GM20000 (cell line): ENCODE results near the gene NRP1.
"Not testable (repeated sequence)": the region's sequence is repeated elsewhere in the genome, so short reads cannot be mapped to it uniquely, and the experiment has no call there.

Source experiments
- DNase-seq: peaks from one replicate; pipeline ENCODE4 v3.0.0; 2012; ENCODE audit warnings: low spot score
- CTCF ChIP-seq: IDR thresholded peaks from 2 replicates; pipeline ENCODE4 v1.5.1; 2012; ENCODE audit warnings: mild to moderate bottlenecking, control low read depth; ENCODE audit errors: extremely low read depth, missing control alignments

The NRP1 gene

DNA sequence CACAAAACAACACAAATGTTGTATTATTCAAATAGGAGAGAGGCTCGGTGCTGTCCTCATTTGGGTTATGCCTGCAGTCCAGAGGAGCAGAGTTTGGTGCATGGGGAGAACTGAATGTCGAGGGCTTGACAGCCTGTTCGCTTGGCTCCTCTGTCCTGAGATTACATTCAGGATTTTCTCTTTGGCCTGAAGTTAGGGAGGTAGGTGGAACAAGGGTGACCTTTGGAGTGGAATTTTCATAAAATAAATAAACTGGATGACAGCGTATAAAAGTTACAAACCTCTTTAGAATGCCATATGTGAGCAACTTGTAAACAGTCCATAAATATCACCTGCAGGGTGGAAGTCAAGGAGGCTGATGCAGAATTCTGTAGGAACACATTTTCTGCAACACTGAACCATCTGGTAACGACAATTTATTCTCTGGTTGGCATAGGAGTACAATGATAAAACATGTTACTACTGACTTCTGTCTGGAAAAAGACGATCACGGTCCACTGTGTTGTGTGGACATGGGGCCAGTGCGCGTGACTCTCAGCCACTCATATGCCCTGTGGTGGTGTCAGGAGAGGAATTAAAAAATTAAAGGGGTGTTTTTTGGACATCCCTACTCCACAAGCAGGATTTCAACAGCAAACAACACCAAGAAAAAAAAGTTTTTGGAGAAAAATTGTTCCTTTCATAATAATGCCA is 33.2 kb downstream of the NRP1 start:
- no peak for TF ChIP-seq CTCF
- no peak for DNase-seq

- DNase-seq: not testable (repeated sequence)
These were observed 33.9 kb downstream of the NRP1 start for GRCh38 chr10:33300544-33300943.

DNA sequence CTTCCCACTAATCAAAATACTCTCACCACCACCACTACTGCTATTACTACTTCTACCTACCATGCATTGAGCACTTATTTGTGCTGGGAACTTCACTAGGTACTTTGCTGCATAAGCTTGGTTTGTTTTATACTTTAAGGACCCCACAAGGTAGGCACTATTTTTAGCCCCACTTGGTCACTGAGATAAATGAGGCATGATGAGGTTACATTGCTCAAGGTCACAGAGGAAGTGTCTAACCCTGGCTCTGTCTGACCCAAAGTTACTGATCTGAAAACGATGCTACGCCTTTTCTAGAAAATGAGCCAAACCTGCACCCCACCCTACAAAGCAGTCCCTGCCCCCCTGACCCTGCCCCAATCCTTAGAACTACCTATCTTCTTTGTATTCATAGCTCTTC is 35.6 kb downstream of the NRP1 start:
- TF ChIP-seq CTCF: no peak
- no peak for DNase-seq

GRCh38 chr10:33298110-33298509 is 36.4 kb downstream of the NRP1 start:
- no peak for DNase-seq
- no peak for TF ChIP-seq CTCF

DNA sequence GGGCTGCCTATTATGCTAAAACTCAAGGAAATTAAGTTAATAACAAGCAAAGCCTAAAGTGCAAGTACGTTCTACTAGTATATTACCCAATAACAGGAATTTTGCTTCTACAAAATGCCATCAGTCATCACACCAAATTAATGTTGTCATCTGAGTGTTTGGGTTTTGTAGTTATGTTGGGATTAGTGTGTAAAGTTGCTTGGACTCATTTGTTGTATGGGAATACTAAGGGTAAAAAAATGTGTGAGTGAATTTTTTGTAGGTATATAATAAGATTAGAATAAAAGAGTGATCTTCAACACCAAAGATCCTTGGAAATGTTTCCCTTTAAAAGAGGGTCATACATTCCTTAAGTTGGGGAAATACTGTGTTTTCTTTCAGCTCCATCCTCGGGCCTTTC is 38.6 kb downstream of the NRP1 start:
- DNase-seq: no peak
- TF ChIP-seq CTCF: no peak

- DNase-seq: no peak
- TF ChIP-seq CTCF: no peak
These were observed 40.8 kb downstream of the NRP1 start for GRCh38 chr10:33293531-33294170.

- no peak for DNase-seq
- no peak for TF ChIP-seq CTCF
These were observed 41.4 kb downstream of the NRP1 start for GRCh38 chr10:33293076-33293475.
